GM12878 (cell line): Measurements from ENCODE around the gene SNURF. TPM values are rescaled to one million over a fixed set of nuclear protein-coding genes. Genes with fewer than 3 reads are reported as not detected.

Experiments
- ATAC-seq: fragments of 200-7000 bp; cut with Tn5 transposase; 3 replicates; pipeline ENCODE4 v1.9.1; 2020; ENCODE audit warnings: mild to moderate bottlenecking, moderate library complexity
- BruUV-seq: library from RNA; stranded (reverse); fragments of 400-500 nt; replicated peaks from 2 replicates; lab custom pipeline; 2021; lab: Mats Ljungman, UMichigan
- CTCF ChIA-PET: fragments of 300-600 bp; sonication (Branson Sonifier 250); formaldehyde crosslinking; extraction: SDS; loops from one replicate; lab custom pipeline; 2021; ENCODE audit warnings: inconsistent platforms; lab: Yijun Ruan, JAX
- POLR2A ChIA-PET: fragments of 350-600 bp; formaldehyde crosslinking; extraction: SDS; loops from one replicate; lab custom pipeline; 2021; ENCODE audit warnings: inconsistent platforms; lab: Charles Lee
- RAD21 ChIA-PET: fragments of 300-600 bp; sonication (Branson Sonifier 250); formaldehyde crosslinking; loops from one replicate; lab custom pipeline; 2023; ENCODE audit warnings: antibody characterized with exemption; ENCODE audit not compliant: unreplicated experiment; lab: Charles Lee
- SMC1A ChIA-PET: fragments of 300-600 bp; sonication (Branson Sonifier 250); formaldehyde crosslinking; loops from one replicate; lab custom pipeline; 2023; ENCODE audit not compliant: unreplicated experiment, uncharacterized antibody; lab: Charles Lee
- DNase-seq: peaks from one replicate; pipeline ENCODE4 v3.0.0-alpha.2; 2011; ENCODE audit warnings: low read depth, low spot score
- FAIRE-seq: peaks from 3 replicates; lab custom pipeline; 2011; peaks lifted over from hg19 to GRCh38; lab: Jason Lieb, UNC
- H2AFZ ChIP-seq: 2 replicates; pipeline ENCODE4 v1.6.0; 2011; ENCODE audit warnings: low read depth, low read length, control low read depth; ENCODE audit not compliant: control insufficient read depth
- H3K27ac ChIP-seq: 2 replicates; pipeline ENCODE4 v1.5.1; 2011; ENCODE audit warnings: control low read depth; ENCODE audit not compliant: control insufficient read depth, insufficient read depth
- H3K27me3 ChIP-seq, 2 experiments: replicated peaks in 1 of 2; 2 replicates each; pipeline versions ENCODE4 v1.6.0 to v1.6.1; 2011; ENCODE audit warnings: low read length in 1 of 2; ENCODE audit not compliant: control insufficient read depth in 2 of 2, insufficient read depth in 2 of 2
- H3K36me3 ChIP-seq, 2 experiments: 2 replicates each; pipeline ENCODE4 v1.5.1; 2011; ENCODE audit warnings: low read length in 1 of 2; ENCODE audit not compliant: control insufficient read depth in 2 of 2, insufficient read depth in 2 of 2
- H3K4me1 ChIP-seq: 2 replicates; pipeline ENCODE4 v1.6.1; 2011; ENCODE audit warnings: mild to moderate bottlenecking, low read length, moderate library complexity, mixed read lengths; ENCODE audit not compliant: control insufficient read depth, insufficient read depth
- H3K4me2 ChIP-seq: 2 replicates; pipeline ENCODE4 v1.6.0; 2011; ENCODE audit warnings: control low read depth; ENCODE audit not compliant: control insufficient read depth, insufficient read depth
- H3K4me3 ChIP-seq: fragments of 200-600 bp; sonication (generic); 2 replicates; pipeline ENCODE4 v1.5.1; 2016
- H3K79me2 ChIP-seq: 2 replicates; pipeline ENCODE4 v1.6.0; 2011; ENCODE audit warnings: low read length; ENCODE audit not compliant: control insufficient read depth, insufficient read depth
- H3K9ac ChIP-seq: 2 replicates; pipeline ENCODE4 v1.8.0; 2011; ENCODE audit warnings: low read length, control low read depth, mixed read lengths; ENCODE audit not compliant: control insufficient read depth, insufficient read depth
- H3K9me3 ChIP-seq: replicated peaks from 3 replicates; pipeline ENCODE4 v1.5.1; 2011; ENCODE audit warnings: mild to moderate bottlenecking, low read length; ENCODE audit not compliant: control insufficient read depth, insufficient read depth
- H4K20me1 ChIP-seq: 2 replicates; pipeline ENCODE4 v1.6.0; 2011; ENCODE audit not compliant: control insufficient read depth, insufficient read depth
- BMI1 ChIP-seq: fragments of 450-650 bp; IDR thresholded peaks from 2 replicates; pipeline ENCODE4 v1.6.1; 2016; ENCODE audit warnings: mild to moderate bottlenecking, moderate library complexity, borderline replicate concordance
- CHD1 ChIP-seq: IDR thresholded peaks from 2 replicates; pipeline ENCODE4 v1.6.1; 2012; ENCODE audit warnings: low read depth, low read length, improper control_type of control experiment
- CHD2 ChIP-seq: IDR thresholded peaks from 2 replicates; pipeline ENCODE4 v1.6.1; 2011; ENCODE audit warnings: low read depth, low read length, improper control_type of control experiment, borderline replicate concordance
- FOXM1 ChIP-seq: IDR thresholded peaks from 2 replicates; pipeline ENCODE4 v1.6.1; 2012; ENCODE audit warnings: low read depth, mild to moderate bottlenecking, inconsistent platforms, low read length, moderate library complexity
- IRF4 ChIP-seq: IDR thresholded peaks from 2 replicates; pipeline ENCODE4 v1.6.1; 2011; ENCODE audit warnings: low read depth, low read length
- MEF2A ChIP-seq: IDR thresholded peaks from 2 replicates; pipeline ENCODE4 v1.6.1; 2011; ENCODE audit warnings: low read depth, mild to moderate bottlenecking, low read length, moderate library complexity; ENCODE audit not compliant: insufficient read depth
- MLLT1 ChIP-seq: fragments of 450-650 bp; IDR thresholded peaks from 2 replicates; pipeline ENCODE4 v1.6.1; 2016; ENCODE audit warnings: mild to moderate bottlenecking
- NBN ChIP-seq: fragments of 450-650 bp; IDR thresholded peaks from 2 replicates; pipeline ENCODE4 v1.6.1; 2016
- POLR2AphosphoS5 ChIP-seq: IDR thresholded peaks from 2 replicates; pipeline ENCODE4 v1.6.1; 2011; ENCODE audit warnings: mild to moderate bottlenecking, low read length, inconsistent platforms
- RELA ChIP-seq: fragments of 450-650 bp; IDR thresholded peaks from 2 replicates; pipeline ENCODE4 v1.8.0; 2014; ENCODE audit warnings: borderline replicate concordance; ENCODE audit not compliant: partially characterized antibody
- SP1 ChIP-seq: IDR thresholded peaks from one replicate; pipeline ENCODE4 v1.6.1; 2011; ENCODE audit warnings: low read depth, low read length
- SRF ChIP-seq, 2 experiments: IDR thresholded peaks; 2 replicates each; pipeline ENCODE4 v1.6.1; 2011; ENCODE audit warnings: low read depth in 2 of 2, low read length in 2 of 2, mild to moderate bottlenecking in 1 of 2, moderate library complexity in 1 of 2
- ZBED1 ChIP-seq: IDR thresholded peaks from 2 replicates; pipeline ENCODE4 v1.6.1; 2016; ENCODE audit warnings: borderline replicate concordance
- ZNF24 ChIP-seq: fragments of 450-650 bp; IDR thresholded peaks from 2 replicates; pipeline ENCODE4 v1.6.1; 2017; ENCODE audit warnings: antibody characterized with exemption, mild to moderate bottlenecking
- ZNF622 ChIP-seq: fragments of 450-650 bp; IDR thresholded peaks from 2 replicates; pipeline ENCODE4 v1.6.1; 2017; ENCODE audit warnings: mild to moderate bottlenecking, inconsistent platforms
- WGBS: methylation state at CpG from one replicate; pipeline ENCODE4 v1.1.6; 2016; ENCODE audit warnings: low lambda C conversion rate; ENCODE audit not compliant: insufficient replicate concordance, insufficient coverage; ENCODE audit errors: missing lambda C conversion rate; 5-methylcytosine and 5-hydroxymethylcytosine counted together
- in situ Hi-C: fragments of 300-500 bp; cut with MboI; formaldehyde crosslinking; loops from 9 replicates; pipeline ENCODE4 v1.14.3; 2018; ENCODE audit warnings: mixed read lengths
- intact Hi-C: fragments of 100-400 bp; cut with micrococcal nuclease; formaldehyde crosslinking; loops from one replicate; pipeline ENCODE4 v1.14.2; 2022; ENCODE audit not compliant: unreplicated experiment
- polyA plus RNA-seq, 11 experiments: library from polyadenylated mRNA; depleted of rRNA in 4 of 11; unstranded in 6 of 11; stranded (reverse) in 5 of 11; fragments of >200 nt; fragmentation: Nextera tagmentation in 4 of 11; fragmentation: Illumina TruSeq in 1 of 11; extraction: Ambion mirVana in 4 of 11; extraction: Trizol in 1 of 11; gene quantifications; 1 replicate in 1 of 11; 2 replicates in 10 of 11; pipeline versions ENCODE4 v1.2.1 to v1.2.3, GENCODE V29; 2011 to 2016; ENCODE audit warnings: inconsistent platforms in 2 of 11, missing spikeins in 2 of 11, low read depth in 1 of 11
- total RNA-seq, 4 experiments: library from RNA; depleted of rRNA in 3 of 4; stranded (reverse); fragments of >200 nt in 3 of 4; fragmentation: Illumina TruSeq in 1 of 4; extraction: Trizol in 1 of 4; gene quantifications; 2 replicates each; pipeline versions ENCODE4 v1.2.1 to v1.2.3, GENCODE V29; 2013 to 2021
- TF ChIP-seq, protein P1 (sequence below): IDR thresholded peaks from 2 replicates; pipeline ENCODE4 v1.6.1; 2012; ENCODE audit warnings: low read length, inconsistent platforms

Gene SNURF
- total and polyA plus RNA-seq, 10 of the 15 experiments (the other 5 are each of a cell fraction or from before 2014, with no cell fraction given), result 2.6 to 25.4 (median 8.9) TPM

GRCh38 chr15:24966364-24967103 lies 11.7 kb downstream of the SNURF start:
- BruUV-seq, result TSS peak; percentile 11
- no peak for DNase-seq
- peaks cover 2 to 7% of the 10 kb centered on the region in 2 experiments; a peak in 2 of 4 replicates for H3K36me3 ChIP-seq
- in situ Hi-C loops, result no loop called here
- SMC1A ChIA-PET, result no interaction called here
- no peak for ATAC-seq
- TF ChIP-seq NBN (no peak), SP1 (no peak), ZNF622 (no peak), MLLT1 (no peak)
- CTCF ChIA-PET, result no interaction called here
- H3K79me2 ChIP-seq, result no peaks in the 10 kb centered on the region
- no peaks in the 10 kb centered on the region for H3K4me1 ChIP-seq
- 47% methylated on average over 4 of the region's 4 CpGs for WGBS
- H3K4me3 ChIP-seq, result no peak overlapping the region
- POLR2A ChIA-PET, result no interaction called here
- H3K4me2 ChIP-seq, result no peak overlapping the region
- no peak overlapping the region for H3K27ac ChIP-seq
- H3K9ac ChIP-seq, result no peak overlapping the region
- H3K9me3 ChIP-seq, result peaks cover 5% of the 10 kb centered on the region; the same call in 2 of the 3 replicates
- RAD21 ChIA-PET, result no interaction called here
- H3K27me3 ChIP-seq, result no peaks in the 10 kb centered on the region
- FAIRE-seq, result no peak
- H4K20me1 ChIP-seq, result no peaks in the 10 kb centered on the region
- no peak overlapping the region for H2AFZ ChIP-seq
- intact Hi-C loops, result no loop called here

GRCh38 chr15:24971052-24971451 lies 16.3 kb downstream of the SNURF start:
- intact Hi-C loops (no loop called here), in situ Hi-C loops (no loop called here)
- Histone ChIP-seq H3K27me3 (no peaks in the 10 kb centered on the region), H4K20me1 (no peaks in the 10 kb centered on the region), H3K4me2 (no peak overlapping the region), H3K27ac (no peak overlapping the region), H3K9ac (no peak overlapping the region), H3K79me2 (no peaks in the 10 kb centered on the region), H3K9me3 (peaks cover 1% of the 10 kb centered on the region; the same call in 1 of the 3 replicates), H2AFZ (no peak overlapping the region), H3K4me3 (no peak overlapping the region), H3K36me3 (peaks cover 0 to 7% of the 10 kb centered on the region in 2 experiments; a peak in 2 of 4 replicates)
- no TSS peak for BruUV-seq
- POLR2A ChIA-PET, result no interaction called here
- DNase-seq (no peak), FAIRE-seq (no peak), ATAC-seq (no peak)
- 50% methylated on average over 3 of the region's 3 CpGs for WGBS
- RAD21 ChIA-PET, result no interaction called here
- SMC1A ChIA-PET, result no interaction called here
- no peak for TF ChIP-seq BMI1
- no peak for TF ChIP-seq CHD1
- no peak for TF ChIP-seq SRF (IDR thresholded peaks at IDR 0.05; ENCODE audit: low read depth in 2 of 2, low read length in 2 of 2)
- TF ChIP-seq FOXM1, result no peak
- no peak for TF ChIP-seq NBN
- no peak for TF ChIP-seq MEF2A
- TF ChIP-seq CHD2, result no peak
- no peak for TF ChIP-seq IRF4
- TF ChIP-seq POLR2AphosphoS5, result no peak
- no peak for TF ChIP-seq ZNF24
- no peak for TF ChIP-seq ZBED1
- TF ChIP-seq SP1, result no peak
- TF ChIP-seq RELA, result no peak
- TF ChIP-seq, protein P1, sequence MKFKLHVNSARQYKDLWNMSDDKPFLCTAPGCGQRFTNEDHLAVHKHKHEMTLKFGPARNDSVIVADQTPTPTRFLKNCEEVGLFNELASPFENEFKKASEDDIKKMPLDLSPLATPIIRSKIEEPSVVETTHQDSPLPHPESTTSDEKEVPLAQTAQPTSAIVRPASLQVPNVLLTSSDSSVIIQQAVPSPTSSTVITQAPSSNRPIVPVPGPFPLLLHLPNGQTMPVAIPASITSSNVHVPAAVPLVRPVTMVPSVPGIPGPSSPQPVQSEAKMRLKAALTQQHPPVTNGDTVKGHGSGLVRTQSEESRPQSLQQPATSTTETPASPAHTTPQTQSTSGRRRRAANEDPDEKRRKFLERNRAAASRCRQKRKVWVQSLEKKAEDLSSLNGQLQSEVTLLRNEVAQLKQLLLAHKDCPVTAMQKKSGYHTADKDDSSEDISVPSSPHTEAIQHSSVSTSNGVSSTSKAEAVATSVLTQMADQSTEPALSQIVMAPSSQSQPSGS, result no peak
- TF ChIP-seq, all 136 proteins: peak for 0
- CTCF ChIA-PET, result no interaction called here
- H3K4me1 ChIP-seq, result no peaks in the 10 kb centered on the region
